Thymus (tissue), 11 donors: ENCODE data around the gene CCNH. TPM values are rescaled to one million over a fixed set of nuclear protein-coding genes. Genes with fewer than 3 reads are reported as not detected.

Source experiments
- DNase-seq, 9 donors: peaks; one replicate each; pipeline ENCODE4 v3.0.0-alpha.2; 2013; ENCODE audit warnings: low spot score in 9 of 9, low read depth in 6 of 9, missing footprints in 1 of 9
- H3K27ac ChIP-seq, 2 donors: one replicate each; pipeline ENCODE4 v1.5.1; 2013; ENCODE audit warnings: control low read depth in 1 of 2, low read depth in 1 of 2, low read length in 1 of 2, mild to moderate bottlenecking in 1 of 2, moderate library complexity in 1 of 2
- H3K27me3 ChIP-seq, 2 donors: one replicate each; pipeline ENCODE4 v1.5.1; 2013; ENCODE audit warnings: low read length in 1 of 2; ENCODE audit not compliant: control insufficient read depth in 2 of 2, insufficient read depth in 1 of 2
- H3K36me3 ChIP-seq, 2 donors: one replicate each; pipeline ENCODE4 v1.5.1; 2013; ENCODE audit warnings: low read length in 1 of 2, mild to moderate bottlenecking in 1 of 2, moderate library complexity in 1 of 2; ENCODE audit not compliant: control insufficient read depth in 2 of 2, insufficient read depth in 2 of 2
- H3K4me1 ChIP-seq, 2 donors: one replicate each; pipeline ENCODE4 v1.5.1; 2013; ENCODE audit warnings: low read length in 2 of 2; ENCODE audit not compliant: control insufficient read depth in 2 of 2, insufficient read depth in 2 of 2
- H3K4me3 ChIP-seq, 2 donors: one replicate each; pipeline ENCODE4 v1.5.1; 2013; ENCODE audit warnings: low read length in 2 of 2, control low read depth in 1 of 2, mild to moderate bottlenecking in 1 of 2
- H3K9me3 ChIP-seq, 2 donors: one replicate each; pipeline ENCODE4 v1.5.1; 2013; ENCODE audit warnings: low read length in 1 of 2, mild to moderate bottlenecking in 1 of 2; ENCODE audit not compliant: control insufficient read depth in 2 of 2, insufficient read depth in 1 of 2
- WGBS: extraction: QIAGEN DNeasy Blood & Tissue Kit; methylation state at CpG from one replicate; pipeline ENCODE4 v1.1.7; 2013; 5-methylcytosine and 5-hydroxymethylcytosine counted together
- polyA plus RNA-seq: library from polyadenylated mRNA; stranded (reverse); fragments of 200-250 nt; gene quantifications from one replicate; pipeline ENCODE4 v1.2.3, GENCODE V29; 2013
- total RNA-seq: library from RNA; stranded (reverse); fragments of 120-200 nt; gene quantifications from one replicate; pipeline ENCODE4 v1.2.4, GENCODE V29; 2013
- donor health status: healthy.

Gene CCNH
- total and polyA plus RNA-seq, 2 donors: 71.3 to 96.7 TPM

DNA sequence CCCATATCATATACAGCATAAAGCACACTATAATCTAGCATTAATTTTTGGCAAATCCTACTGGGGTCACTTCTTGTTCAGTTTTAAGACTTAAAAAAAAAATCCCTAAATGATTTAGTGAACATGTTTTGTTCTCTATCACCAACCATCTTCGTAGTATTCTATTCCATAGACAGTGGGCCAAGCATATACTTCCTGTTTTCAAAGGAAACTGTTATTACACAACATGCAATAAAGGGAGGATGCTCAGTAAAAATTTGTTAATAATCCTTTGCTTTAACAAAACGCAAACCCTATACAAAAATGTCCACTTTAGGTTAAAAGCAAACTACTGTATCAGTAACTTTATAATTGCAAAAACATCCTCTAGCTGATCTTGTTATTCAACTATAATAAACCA lies 13.0 kb downstream of the CCNH start:
- DNase-seq: no peak
- Histone ChIP-seq H3K27me3 (no peaks in the 10 kb centered on the region), H3K4me1 (no peaks in the 10 kb centered on the region), H3K4me3 (no peak overlapping the region), H3K36me3 (peaks cover 21 to 71% of the 10 kb centered on the region in 2 donors), H3K9me3 (no peaks in the 10 kb centered on the region), H3K27ac (no peak overlapping the region)
- 84% methylated on average over 2 of the region's 2 CpGs for WGBS

DNA sequence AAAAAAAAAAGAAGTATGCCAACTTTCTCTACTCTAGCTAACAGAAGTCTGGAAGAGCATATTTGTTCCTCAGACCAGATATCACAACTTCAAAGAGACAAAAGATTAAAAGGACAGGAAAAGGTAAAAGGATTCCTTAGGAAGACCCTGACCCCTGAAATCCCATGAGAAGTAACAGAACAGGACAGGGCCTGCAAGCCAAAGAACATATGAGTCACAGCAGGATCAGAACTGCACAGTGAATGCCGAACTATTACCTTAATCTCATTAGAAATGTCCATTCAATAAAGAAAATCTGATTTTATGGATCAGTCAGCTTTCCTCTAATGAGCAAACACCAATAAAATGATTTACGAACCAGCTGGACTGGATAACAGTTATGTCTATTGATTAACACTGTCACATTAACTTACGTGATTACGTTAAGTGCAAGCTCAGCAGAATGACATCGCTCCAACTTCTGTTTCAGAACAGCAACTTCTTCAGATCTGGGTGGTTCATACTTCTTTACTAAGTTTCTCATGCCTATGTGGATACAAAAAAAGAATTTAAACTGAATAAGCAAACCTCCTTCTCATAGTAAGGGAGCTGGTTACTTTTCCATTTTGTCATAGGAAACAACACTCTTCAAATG lies 13.6 kb downstream of the CCNH start:
- Histone ChIP-seq H3K4me1 (no peaks in the 10 kb centered on the region), H3K36me3 (peaks cover 21 to 72% of the 10 kb centered on the region in 2 donors), H3K9me3 (no peaks in the 10 kb centered on the region), H3K27ac (no peak overlapping the region), H3K27me3 (no peaks in the 10 kb centered on the region), H3K4me3 (no peak overlapping the region)
- 99% methylated on average over 5 of the region's 5 CpGs for WGBS
- no peak for DNase-seq

DNA sequence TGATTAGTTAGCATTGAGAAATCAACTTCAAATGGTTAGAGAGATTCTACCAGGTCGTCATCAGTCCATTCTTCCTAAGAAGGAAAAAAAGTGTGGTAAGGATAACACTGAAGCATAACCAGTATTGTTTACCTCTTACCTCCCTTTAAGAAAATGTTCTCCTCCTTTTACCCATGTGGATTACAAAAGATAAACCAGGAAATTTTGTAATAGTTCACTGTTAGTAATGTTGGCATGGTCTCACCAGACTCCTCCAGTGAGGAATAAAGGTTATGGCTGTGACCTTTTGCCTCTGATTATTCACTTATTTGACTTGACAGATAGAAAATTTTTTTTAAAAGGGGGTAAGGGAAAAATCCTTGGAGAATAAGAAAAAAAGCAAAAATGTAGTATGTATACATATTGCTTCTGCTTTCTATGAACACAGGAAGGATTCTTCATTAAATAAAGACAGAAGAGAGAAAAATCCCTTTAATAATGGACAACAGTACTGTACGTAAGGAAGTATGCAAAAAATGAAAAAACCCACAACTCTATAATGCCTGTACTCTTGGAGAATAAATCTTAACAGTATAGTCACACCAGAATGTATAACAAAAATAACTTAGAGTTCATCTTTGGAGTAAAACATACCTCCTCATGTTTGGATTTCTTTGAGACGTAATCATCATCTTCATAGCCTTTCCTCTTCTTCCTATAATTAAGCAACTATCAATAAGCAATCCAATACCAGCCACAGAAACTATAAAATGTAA lies 18.1 kb downstream of the CCNH start:
- no peak for DNase-seq
- H3K4me1 ChIP-seq: no peaks in the 10 kb centered on the region

DNA sequence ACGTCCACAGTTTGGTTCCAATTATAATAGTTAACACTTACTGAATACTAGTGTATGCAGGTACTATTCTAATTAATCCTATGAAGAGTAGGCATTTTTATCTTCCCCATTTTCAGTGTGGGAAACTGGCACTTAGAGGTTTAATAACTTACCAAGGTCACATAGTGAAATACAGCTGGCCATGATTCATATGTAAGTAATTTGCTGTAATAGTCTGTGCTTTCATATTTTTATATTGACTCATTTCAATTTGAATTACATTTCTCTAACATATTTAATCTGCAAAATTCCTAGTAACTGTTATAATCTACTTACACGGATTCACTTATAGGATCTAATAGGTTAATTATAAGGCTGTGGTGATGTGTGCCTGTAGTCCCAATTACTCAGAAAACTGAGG lies 19.4 kb downstream of the CCNH start:
- Histone ChIP-seq H3K36me3 (peaks cover 36 to 93% of the 10 kb centered on the region in 2 donors), H3K4me3 (no peak overlapping the region), H3K27me3 (no peaks in the 10 kb centered on the region), H3K9me3 (no peaks in the 10 kb centered on the region), H3K27ac (no peak overlapping the region), H3K4me1 (no peaks in the 10 kb centered on the region)
- DNase-seq: no peak
- 94% methylated on average over 2 of the region's 2 CpGs for WGBS

More for the DNA sequence above, 18.1 kb downstream of the CCNH start:
- no peak overlapping the region for H3K4me3 ChIP-seq
- H3K36me3 ChIP-seq: peaks cover 36 to 94% of the 10 kb centered on the region in 2 donors
- WGBS: 97% methylated on average over 3 of the region's 3 CpGs
- H3K27ac ChIP-seq: no peak overlapping the region
- H3K9me3 ChIP-seq: no peaks in the 10 kb centered on the region
- no peaks in the 10 kb centered on the region for H3K27me3 ChIP-seq

DNA sequence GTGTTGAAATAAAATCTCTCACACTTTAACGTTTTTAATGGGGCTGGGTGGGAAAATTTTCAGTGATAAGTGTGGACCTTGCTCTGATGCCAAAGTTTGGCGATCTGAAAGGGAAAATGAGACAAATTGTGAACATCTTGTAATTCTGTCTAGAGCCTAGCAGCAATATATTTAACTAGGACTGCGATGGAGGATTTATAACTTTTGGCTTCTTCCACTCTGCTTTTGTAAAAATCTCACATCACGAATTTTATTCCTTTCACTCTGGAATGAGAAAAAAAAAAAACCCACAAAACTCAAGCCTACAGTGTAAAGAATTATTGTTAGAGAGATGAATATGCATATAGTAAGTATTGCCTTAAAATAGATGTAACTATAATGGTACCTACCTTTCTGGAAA lies 19.9 kb downstream of the CCNH start:
- DNase-seq: no peak
- H3K36me3 ChIP-seq: peaks cover 35 to 93% of the 10 kb centered on the region in 2 donors
- no peak overlapping the region for H3K4me3 ChIP-seq
- H3K27ac ChIP-seq: no peak overlapping the region
- no peaks in the 10 kb centered on the region for H3K9me3 ChIP-seq
- no peaks in the 10 kb centered on the region for H3K4me1 ChIP-seq
- no peaks in the 10 kb centered on the region for H3K27me3 ChIP-seq
- 96% methylated on average over 4 of the region's 4 CpGs for WGBS

DNA sequence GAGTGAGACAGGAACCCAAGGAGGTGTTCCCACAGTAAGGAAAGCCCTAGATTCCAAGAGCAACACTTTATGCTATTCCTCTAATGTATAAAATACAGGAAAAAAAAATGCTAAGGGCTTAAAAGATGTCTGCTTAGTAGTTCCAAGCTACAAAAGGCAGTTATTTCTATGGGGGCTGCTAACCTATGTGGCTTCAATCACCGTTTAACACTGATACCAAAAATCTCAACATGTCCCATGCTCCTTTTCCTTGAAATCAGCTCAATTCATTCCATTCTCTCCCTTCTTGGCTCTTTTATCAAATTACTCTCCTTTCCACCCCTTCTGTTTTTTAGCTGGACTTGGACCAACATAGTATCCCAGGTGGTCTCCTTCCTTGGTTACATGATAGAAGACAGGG lies 20.6 kb downstream of the CCNH start:
- no peak overlapping the region for H3K27ac ChIP-seq

DNA sequence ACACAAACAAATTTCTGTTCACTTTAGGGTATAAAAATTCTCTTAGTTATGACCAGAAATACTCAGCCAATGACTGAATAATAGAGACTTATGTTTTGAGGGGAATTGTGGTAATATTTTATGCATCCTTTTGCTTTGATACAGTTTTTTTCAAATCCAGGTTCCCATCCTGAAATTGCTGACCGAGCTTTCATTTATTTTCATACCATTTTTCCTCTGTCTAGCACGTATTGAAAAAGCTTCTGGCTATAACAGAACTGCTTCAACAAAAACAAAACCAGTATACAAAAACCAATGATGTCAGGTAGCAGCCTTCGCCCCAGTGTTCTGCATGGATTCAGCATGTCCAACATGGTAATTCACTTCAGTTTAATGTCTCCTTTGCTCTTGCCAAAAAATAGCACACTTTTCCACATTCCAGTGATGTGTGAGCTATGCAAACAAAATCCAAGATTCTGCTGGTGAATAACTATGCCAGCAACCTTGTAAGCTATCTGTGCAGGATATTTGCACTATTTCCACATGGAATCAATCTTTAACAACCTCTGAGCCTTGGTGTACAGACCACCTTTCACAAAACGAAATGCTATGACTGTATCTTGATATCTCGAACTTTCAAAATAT lies 22.0 kb downstream of the CCNH start:
- H3K9me3 ChIP-seq: no peaks in the 10 kb centered on the region
- H3K27me3 ChIP-seq: no peaks in the 10 kb centered on the region
- DNase-seq: no peak
- H3K4me1 ChIP-seq: no peaks in the 10 kb centered on the region
- no peak overlapping the region for H3K27ac ChIP-seq
- WGBS: 96% methylated on average over 5 of the region's 5 CpGs
- no peak overlapping the region for H3K4me3 ChIP-seq
- peaks cover 34 to 95% of the 10 kb centered on the region in 2 donors for H3K36me3 ChIP-seq

More for the DNA sequence above, 20.6 kb downstream of the CCNH start:
- Histone ChIP-seq H3K4me3 (no peak overlapping the region), H3K27me3 (no peaks in the 10 kb centered on the region), H3K4me1 (no peaks in the 10 kb centered on the region), H3K9me3 (no peaks in the 10 kb centered on the region), H3K36me3 (peaks cover 34 to 93% of the 10 kb centered on the region in 2 donors)
- WGBS: 94% methylated on average over 1 of the region's 1 CpG
- no peak for DNase-seq

DNA sequence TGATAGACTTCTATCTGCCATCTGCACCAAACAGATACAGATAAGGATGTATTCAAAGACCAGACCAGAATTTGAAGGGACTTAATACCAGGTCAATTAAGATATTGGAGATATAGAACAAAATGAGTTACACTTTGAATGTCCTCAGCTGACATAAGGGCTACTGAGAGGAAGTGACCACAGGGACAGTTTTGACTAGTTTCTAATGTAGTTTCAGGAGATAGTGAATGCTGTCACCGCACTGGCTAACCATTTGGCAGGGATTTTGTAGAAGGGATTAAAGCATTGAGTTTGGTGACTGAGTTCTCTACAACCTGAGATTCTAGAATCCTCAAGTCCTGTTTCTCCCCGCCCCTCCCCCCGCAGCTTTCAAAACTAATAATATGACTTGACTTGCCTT lies 22.7 kb downstream of the CCNH start:
- WGBS: 97% methylated on average over 3 of the region's 3 CpGs
- no peak for DNase-seq
- no peak overlapping the region for H3K27ac ChIP-seq
- H3K9me3 ChIP-seq: no peaks in the 10 kb centered on the region
- peaks cover 30 to 92% of the 10 kb centered on the region in 2 donors for H3K36me3 ChIP-seq
- no peaks in the 10 kb centered on the region for H3K27me3 ChIP-seq
- H3K4me3 ChIP-seq: no peak overlapping the region
- H3K4me1 ChIP-seq: no peaks in the 10 kb centered on the region
